Occipital lobe (tissue), 2 donors: Measurements from ENCODE around the gene GMIP. TPM values are rescaled to one million over a fixed set of nuclear protein-coding genes. Genes with fewer than 3 reads are reported as not detected.

Experiments used
- DNase-seq: peaks from one replicate; lab custom pipeline; 2025; lab: John Stamatoyannopoulos, UW
- total RNA-seq: library from RNA; depleted of rRNA; stranded (reverse); fragments of >200 nt; gene quantifications from one replicate; pipeline ENCODE4 v1.2.3, GENCODE V29; 2014

GMIP gene
- total RNA-seq, 1 donor from 2014 or later = 14.3 TPM

GRCh38 chr19:19657397-19657783 lies 13.9 kb upstream of the GMIP start:
- peak; percentile 61 for DNase-seq

- no peak for DNase-seq
Observed at GRCh38 chr19:19656451-19657396, 13.3 kb upstream of the GMIP start.

- DNase-seq = no peak
Observed at GRCh38 chr19:19655641-19656343, 12.3 kb upstream of the GMIP start.

- no peak for DNase-seq
Observed at GRCh38 chr19:19655051-19655594, 11.7 kb upstream of the GMIP start.

GRCh38 chr19:19654441-19654840 lies 11.0 kb upstream of the GMIP start:
- DNase-seq = no peak

- DNase-seq = no peak
Observed at GRCh38 chr19:19653597-19654147, 10.2 kb upstream of the GMIP start.

- no peak for DNase-seq
Observed at GRCh38 chr19:19652482-19653295, 9.2 kb upstream of the GMIP start.

- no peak for DNase-seq
Observed at GRCh38 chr19:19651076-19651475, 7.6 kb upstream of the GMIP start.

- no peak for DNase-seq
Observed at GRCh38 chr19:19650331-19650730, 6.9 kb upstream of the GMIP start.

- no peak for DNase-seq
Observed at GRCh38 chr19:19649580-19649995, 6.1 kb upstream of the GMIP start.

GRCh38 chr19:19649155-19649554 lies 5.7 kb upstream of the GMIP start:
- DNase-seq = no peak

- no peak for DNase-seq
Observed at GRCh38 chr19:19647037-19647835, 3.8 kb upstream of the GMIP start.

GRCh38 chr19:19645233-19645870 lies 1.9 kb upstream of the GMIP start:
- DNase-seq = no peak

- DNase-seq = no peak
Observed at GRCh38 chr19:19644054-19644388, 564 bp upstream of the GMIP start.

- DNase-seq = no peak
Observed at GRCh38 chr19:19642506-19643157, 825 bp downstream of the GMIP start.

GRCh38 chr19:19637523-19638251 lies 5.8 kb downstream of the GMIP start:
- no peak for DNase-seq

- DNase-seq = no peak
Observed at GRCh38 chr19:19637186-19637522, 6.3 kb downstream of the GMIP start.

- no peak for DNase-seq
Observed at GRCh38 chr19:19636573-19637185, 6.8 kb downstream of the GMIP start.
